CD4-positive, alpha-beta T cell treated with Interleukin-2 at 100 ng/mL for 4 hours (primary cell): ENCODE results near the gene SPATA33.

ENCODE experiments used
- DNase-seq: peaks from one replicate; pipeline ENCODE4 v3.0.0-alpha.2; 2020; ENCODE audit warnings: low spot score

The SPATA33 gene

DNA sequence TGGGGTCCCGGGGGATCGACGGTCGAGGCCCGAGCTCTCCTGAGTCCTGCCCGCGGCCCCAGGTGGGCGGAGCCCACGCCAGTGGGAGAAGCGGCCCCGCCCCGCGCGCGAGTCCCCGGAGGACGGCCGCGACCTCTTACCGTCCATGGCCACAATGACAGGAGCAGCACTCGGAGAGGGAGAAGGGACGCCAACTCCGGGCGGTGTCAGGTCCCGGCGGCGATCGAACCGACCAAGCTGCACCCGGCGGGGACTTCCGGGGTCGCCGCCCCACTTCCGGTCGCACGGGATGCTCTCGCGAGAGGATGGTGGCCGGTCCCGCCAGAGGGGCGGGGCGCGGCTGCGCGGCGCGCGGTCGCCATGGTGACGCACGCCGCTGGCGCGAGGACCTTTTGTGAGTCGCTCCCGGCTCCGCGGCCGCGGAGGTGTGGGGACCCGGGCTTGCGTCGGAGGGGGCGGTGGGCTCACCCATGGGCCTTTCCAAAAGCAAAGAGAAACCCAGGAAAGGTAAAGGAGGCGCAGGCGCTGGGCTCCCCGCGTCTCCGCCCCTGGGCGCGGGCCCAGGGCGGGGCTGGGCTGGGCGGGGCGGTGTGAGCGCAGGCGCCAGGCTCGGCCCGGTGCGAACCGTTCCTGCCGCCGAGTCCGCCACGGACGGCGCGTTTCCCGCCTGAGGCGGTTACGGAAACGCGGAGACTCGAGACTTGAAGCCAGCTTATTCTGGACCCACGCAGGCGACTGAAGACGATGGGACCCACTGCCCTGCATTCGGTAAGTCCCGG is at the start of gene SPATA33, which contains the start of gene CHMP1A:
SPATA33 (plus strand) TSS at position 395 of the 779 bp plus-strand sequence; CDS start at position 471, 76 bp downstream.
CHMP1A (minus strand) TSS at position 267 of the 779 bp plus-strand sequence; CDS start at position 147, 120 bp downstream.
- peak; percentile 93 for DNase-seq

DNA sequence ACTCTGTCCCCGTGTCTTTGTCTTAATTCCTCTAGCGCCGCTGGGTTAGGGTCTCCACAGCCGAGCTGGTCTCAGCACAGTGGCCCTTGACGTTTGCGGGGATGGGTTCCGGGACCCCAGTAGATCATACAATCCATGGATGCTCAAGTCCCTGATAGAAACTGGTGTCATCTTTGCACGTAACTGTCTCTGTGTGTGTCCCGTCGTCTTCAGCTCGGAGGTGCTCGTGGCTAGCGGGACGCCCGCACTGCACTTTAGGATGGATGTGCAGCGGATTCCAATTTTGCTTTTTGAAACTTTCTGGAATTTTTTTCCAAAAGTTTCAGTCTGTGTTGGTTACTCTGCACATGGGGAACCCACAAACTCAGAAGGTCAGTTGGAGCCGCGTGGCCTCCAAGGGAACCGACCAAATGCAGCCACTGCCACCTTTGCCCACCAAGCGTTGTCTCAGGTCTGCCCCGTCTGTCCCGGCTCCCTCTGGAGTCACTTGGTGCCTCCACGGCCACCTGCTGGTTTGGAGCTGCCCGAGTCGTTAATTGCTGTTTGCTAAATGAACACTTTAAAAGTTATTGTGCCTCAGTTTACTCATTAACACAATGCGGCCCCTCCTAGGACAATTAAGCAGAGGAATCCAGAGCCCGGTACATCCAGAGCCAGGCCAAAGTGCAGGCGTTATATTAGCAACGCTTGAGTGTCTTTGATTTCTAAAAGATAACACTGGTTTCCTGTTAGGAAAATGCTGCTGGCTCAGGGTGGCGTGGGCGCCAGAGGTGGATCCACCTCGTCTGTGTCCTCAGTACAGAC is 49.5 kb upstream of the SPATA33 start:
- no peak for DNase-seq

DNA sequence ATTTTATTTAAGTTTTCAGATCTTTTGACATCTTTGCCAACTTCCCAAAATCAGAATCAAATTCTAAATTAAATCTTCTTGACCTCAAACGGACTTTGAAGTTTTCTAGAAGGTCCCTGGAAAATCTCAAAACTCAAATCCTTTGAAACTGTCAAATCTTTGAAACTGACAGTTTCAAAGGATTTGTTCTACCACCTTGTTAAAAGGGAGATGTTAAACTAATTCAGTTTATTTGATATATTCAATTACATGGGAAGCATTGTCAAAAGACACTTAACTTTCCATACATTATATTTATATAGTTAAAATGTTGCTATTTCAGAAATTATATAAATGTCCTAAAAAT is 47.6 kb upstream of the SPATA33 start:
- DNase-seq = no peak

DNA sequence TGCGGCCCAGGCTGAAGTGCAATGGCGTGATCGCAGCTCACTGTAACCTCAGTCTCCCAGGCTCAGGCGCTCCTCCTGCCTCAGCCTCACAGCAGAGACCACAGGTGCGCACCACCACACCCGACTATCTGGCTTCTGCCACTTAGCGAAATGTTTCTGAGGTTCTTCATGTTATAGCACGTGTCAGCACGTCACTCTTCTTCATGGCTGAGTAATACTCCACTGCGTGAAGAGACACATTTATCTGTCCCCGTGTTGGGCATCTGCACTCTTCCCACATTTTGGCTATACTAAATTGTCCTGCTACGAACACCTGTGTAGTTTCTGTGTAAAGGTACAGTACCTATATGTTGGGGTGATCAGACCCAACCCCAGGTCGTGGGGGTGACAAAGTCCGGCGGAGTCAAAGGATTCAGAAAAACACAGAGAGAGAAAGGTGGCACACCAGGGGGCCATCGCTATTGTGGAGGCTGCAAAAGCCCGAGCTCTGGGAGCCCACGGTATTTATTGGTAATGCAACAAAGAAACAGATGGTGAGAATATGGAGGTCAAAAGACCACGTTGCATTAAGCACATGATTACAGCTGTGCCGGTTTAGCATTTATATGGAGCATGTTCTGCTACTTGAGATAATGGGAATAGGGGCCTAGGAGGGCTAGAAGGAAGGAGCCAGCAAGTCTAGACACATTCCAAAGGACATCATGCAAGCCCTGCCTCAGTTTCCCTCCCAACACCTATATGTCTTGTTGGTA is 45.0 kb upstream of the SPATA33 start:
- DNase-seq = no peak

DNA sequence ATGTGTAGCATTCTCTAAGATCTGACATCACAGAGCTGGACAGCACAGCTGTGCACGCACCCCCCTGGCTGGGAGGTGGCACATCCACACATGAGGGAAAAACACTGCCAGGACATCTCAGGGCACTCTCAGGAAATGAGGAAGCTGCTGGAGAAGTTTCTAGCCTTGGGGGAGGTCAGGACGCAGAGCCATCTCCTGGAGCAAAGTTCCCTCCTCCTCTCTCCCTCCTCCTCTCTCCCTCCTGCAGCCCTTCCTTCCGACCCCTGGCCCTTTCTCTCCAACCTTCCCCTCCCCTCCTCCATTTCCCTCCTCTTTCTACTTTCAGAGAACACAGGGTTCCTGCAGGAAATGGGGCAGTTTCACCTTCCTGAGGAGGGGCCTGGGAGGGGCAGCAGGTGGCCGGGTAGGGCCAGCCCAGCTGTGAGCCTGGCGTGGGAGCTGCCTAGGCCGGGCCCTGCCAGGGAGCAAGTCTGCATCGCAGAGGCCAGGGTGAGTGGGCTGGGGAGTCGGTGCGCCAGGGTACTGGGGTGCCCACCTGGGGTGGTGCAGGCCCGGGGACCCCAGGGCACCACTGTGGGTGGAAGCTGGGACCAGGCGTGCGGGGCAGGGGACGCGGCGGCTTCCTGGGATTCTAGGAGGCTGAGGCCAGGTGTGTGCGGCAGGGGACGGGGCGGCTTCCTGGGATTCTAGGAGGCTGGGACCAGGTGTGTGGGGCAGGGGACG is 44.2 kb upstream of the SPATA33 start, which contains the start of gene DPEP1:
DPEP1 (plus strand) TSS at position 412 of the 723 bp plus-strand sequence. CDS start 16,769 bp downstream, outside the sequence.
- no peak for DNase-seq

DNA sequence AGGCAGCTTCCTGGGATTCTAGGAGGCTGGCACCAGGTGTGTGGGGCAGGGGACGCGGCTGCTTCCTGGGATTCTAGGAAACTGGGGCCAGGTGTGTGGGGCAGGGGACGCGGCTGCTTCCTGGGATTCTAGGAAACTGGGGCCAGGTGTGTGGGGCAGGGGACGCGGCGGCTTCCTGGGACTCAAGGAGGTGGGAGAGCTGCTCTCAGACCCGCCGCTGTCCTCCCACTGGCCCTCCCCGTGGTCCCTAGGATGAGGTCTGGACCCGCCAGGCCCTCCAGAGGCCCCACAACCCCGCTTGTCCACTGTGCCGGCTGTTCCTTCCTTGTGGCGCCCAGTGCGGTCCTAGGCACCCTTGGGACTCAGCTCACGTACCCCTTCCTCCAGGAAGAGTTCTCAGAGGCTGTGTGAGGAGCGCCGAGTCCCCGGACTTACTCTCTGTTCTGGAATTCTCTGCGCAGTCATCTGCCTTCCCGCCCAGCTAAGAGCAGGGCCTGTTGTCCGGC is 43.6 kb upstream of the SPATA33 start:
- DNase-seq = no peak

DNA sequence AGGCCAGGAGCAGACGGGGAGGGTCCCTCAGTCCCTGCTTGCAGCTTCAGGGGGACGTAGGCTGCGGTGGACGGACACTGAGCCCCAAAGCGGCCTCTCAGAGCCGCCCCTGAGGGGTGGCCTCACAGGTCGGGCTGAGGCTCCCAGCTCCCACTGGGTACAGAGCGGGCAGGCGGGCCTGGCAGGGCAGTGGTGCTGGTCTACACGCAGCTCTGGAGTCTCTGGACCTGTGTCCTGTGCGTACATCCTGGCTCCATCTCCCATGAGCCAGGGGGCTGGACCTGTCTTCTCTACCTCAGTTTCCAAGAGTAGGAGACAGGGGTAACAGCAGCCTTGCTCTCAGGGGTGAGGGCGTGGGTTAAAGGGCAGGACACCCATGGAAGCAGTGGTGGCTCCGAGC is 42.5 kb upstream of the SPATA33 start:
- no peak for DNase-seq

DNA sequence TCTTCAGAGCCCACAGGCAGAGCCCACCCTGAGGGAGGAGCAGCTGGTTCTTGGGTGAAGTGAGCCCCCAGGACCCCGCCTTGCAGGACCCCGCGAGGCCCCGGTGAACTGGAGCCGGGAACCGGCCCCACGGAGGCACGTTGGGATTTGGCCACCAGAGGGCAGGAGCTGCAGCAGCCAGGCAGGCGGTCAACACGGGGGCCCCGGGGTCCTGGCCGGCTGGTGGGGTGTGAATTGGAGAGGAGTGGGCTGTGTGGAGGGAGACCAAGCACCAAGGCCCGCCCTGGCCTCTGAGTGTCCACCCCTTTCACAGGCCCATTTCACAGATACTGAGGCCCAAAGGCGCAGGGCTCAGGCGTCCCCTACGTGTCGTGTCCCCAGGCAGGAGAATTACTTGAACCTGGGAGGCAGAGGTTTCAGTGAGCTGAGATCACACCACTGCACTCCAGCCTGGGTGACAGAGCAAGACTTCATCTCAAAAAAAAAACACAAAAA is 42.0 kb upstream of the SPATA33 start:
- DNase-seq = peak; percentile 35

DNA sequence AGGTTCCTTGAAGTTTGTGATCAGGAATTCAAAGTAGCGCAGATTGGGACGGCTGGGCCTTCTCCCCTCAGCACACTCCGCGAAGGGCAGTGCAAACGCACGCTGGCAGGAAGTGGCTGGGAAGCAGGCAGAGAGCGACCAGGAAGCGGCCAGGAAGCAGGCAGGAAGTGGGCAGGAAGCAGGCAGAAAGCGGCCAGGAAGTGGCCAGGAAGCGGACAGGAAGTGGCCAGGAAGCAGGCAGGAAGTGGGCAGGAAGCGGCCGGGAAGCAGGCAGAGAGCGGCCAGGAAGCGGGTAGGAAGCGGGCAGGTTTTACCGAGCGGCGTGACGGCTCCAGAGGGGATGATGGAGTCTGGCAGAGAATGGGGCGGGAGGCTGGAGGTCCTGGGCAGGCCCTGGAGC is 41.0 kb upstream of the SPATA33 start:
- peak; percentile 6 for DNase-seq

DNA sequence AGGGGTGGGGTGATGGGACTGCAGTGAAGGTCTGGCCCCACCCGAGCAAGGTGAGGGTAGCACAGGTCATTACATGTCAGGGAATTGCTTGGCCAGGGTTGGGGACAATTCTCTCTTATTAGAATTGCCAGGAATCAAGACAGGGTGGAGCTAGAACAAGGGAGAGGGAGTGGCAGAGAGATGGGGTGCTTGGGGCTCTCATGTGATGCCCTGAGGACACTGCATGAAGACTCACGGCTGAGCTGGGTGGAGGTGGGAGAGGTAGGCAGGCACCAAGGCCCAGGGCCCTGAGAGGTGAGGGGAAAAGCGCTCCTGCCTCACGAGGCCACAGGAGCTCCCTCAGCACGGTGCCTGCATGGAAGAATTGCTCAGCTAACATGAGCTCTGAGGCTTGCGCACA is 40.6 kb upstream of the SPATA33 start:
- DNase-seq = no peak

DNA sequence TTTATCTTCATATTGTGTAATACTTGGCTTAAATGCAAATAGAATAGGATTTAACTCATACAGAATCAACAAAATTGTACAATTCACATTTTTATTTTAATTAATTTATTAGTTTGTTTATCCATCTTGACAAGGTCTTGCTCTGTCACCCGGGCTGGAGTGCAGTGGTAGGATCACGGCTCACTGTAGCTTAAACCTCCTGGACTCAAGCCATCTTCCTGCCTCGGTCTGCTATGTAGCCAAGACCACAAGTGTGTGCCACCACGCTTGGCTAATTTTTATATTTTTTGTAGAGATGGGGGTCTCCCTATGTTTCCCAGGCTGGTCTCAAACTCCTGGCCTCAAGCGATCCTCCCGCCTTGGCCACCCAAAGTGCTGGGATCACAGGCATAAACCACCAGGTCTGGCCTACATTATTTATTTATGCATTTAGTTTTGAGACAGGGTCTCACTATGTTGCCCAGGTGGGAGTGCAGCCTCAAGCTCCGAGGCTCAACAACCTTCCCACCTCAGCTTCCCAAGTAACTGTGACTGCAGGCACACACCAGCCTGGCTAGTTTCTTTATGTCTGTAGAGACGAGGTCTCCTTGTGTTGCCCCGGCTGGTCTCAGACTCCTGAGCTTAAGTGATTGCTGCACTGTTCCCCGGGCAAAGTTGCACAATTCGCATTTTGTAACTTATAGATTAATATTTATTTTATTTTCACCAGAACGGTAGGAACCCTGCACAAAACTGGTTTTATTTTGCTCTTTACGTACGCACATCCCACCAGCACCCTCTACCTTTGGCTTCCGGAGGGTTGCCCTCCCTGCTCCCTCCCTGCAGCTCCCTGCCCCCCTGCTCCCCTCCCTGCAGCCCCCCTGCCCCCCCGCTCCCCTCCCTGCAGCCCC is 39.3 kb upstream of the SPATA33 start:
- no peak for DNase-seq

DNA sequence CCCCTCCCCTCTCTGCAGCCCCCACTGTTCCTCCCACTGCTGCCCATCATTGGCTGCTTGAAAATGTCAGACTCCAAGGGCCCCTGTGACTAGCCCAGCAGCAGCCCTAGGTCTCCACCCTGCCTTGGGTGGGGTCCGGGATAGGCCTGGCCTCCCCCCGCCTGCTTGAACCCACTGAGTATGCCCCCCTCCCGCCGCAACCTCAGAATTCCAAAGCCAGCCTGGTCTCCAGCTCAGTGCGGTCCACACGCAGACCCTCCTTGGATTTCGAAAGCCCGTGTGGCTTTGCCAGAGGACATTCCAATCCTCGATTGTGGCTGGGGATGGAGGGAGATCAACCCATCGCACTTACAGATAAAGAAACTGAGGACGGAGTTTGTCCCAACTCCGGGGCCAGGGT is 37.8 kb upstream of the SPATA33 start:
- DNase-seq = no peak

DNA sequence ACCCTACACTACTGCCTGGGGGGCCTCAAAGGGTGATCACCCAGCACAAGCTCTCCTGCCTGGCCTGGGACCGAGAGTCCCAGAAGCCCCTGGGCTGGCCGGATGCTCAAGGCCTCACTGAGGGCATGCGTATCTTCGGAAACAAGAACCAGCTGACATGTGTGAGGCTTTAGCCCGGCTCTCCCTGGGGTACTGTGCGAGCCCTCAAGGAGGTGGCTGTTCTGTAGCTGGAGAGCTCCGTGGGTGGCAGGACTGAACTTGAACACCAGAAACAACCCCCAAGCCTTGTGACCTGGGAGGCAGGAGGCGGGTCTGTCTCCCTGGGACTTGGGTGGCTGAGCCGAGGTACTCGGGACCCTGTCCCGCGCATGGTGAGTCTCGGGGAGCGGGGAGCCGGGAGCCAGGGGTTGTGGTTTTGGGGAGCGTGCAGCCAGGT is 37.2 kb upstream of the SPATA33 start:
- DNase-seq = no peak

DNA sequence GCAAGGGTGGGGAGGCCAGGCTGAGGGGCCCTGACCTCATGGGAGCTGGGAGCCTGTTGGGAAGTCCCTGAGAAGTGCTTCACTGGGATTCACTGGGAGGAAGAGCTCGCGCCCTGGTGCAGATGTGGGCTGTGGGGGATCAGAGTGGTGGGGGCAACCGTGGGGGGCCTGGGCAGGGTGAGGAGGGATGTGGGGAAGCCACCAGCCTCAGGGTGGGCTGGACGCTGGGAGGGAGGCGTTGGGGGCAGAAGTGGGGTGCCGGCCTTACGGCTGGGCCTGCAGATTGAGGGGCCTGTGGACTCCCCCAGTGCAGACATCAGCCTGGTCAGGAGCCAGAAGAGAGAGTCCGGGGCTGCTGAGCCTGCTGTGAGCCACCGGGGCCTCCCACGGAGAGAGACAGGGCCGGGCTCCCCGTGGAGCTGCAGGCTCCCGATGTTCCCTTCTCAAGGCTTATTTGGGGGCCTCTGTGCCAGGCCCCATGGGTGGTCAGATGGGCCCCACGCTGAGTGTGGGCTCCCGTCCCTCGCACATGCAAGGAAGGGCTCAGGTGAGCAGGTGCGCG is 36.4 kb upstream of the SPATA33 start:
- DNase-seq = no peak

DNA sequence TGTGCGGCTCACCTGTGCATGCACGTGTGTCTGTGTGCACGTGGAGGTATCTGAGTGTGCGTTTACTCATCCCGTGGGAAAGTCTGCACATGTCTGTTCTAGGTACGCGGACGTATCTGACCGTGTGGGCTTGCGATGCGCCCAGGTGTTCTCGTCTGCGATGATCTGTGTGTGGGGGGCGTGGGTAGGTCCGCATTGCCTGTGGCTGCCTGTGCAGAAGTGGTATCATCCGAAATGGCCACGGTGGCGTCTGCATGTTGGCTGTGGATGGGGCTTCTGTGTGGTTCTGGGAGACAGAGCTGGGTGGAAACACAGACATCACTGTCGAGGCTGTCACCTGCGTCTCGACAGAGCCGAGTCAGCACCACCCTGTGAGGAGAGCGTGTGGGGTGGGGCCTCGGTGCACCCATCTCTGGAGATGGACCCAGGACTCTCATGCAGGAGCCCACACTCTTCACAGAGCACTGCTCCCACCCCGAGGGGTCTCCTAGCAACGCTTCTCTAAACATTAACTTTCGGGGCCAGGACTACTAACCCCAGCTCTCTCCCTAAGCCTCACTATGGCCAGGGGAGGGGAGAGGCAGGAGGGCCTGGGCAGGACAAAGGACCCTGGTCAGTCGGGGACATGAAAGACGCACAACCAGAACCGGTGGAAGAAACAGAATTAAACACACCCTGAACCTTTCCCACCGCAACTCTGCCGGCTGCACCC is 35.8 kb upstream of the SPATA33 start:
- DNase-seq = no peak

DNA sequence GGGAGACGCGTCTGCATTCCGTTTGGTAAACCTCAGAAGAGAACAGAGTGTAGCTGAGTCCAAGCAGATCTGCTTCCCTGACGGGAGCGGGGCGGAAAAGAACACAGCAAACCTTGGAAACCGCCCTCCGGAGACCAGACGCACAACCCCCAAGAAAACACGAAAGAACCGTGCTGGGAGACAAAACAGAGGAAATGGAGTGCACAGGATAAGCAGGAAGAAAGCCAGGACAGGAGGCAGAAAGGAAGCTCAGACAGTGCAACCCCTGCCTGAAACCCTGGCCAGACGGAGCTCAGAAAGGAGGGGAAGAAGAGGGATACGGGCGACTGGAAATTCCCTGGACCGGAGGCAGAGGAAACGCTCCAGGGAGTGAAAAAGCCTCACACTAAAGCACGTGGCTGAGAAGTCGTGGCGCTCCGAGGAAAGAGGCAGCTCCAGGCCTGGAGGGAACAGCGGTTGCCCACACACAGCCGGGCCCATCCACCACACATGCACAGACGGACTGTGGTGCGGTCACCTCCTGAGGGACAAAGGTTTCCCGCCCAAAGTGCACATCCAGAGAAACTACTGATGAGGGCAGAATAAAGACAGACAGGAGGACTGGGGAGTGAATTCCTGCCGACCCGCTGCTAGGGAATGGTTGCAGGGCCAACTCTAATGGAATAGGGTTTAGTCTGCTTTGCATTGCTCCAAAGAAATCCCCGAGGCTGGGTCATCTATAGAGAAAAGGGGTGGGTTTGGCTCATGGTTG is 34.0 kb upstream of the SPATA33 start:
- DNase-seq = no peak

DNA sequence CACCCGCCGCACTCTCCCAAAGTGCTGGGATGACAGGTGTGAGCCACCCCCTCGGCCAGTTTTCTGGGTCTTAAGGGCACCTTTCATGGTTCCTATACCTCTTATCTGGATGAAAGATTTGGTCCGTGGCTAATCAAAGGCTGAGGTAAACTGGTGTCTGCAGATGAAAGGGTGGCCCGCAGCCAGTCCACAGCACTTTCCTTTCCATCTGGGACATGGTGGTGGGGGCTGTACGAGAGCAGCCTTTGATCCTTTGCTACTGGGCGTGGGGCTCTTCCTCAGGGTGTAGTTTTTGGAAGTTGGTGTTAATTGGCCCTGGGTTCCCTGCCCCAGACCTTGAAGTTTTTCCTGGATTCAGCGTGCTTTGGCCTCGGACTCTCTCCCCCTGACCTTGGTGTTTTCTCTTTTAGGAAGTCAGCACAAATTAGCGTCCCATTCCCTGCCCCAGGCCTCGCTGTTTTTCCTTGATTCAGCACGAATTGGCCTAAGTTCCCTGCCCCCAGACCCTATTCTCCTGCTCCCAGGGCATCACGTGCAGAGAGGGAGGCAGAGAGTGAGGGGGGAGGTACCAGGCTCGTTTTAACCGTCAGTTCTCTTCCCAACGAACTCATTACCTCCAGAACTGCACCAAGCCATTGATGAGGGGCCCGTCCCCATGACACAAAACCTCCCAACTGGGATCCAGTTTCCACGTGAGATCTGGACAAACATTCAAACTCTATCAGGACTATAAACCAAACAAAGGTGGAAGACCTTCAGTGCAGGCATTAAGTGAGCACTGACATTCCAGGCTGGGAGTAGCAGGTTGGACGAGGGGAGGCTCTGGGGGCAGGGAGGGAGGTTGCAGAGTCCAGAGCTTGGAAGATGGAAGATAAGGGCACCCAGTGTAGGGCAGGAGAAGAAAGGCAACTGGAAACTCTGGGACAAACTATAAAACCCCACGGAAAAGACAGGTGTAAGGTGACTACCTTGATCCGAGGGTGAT is 32.6 kb upstream of the SPATA33 start:
- no peak for DNase-seq
